DMS 273 (cell line): ENCODE data around the gene PROCR.
A peak's percentile ranks its signal among the peaks of the same experiment; 100 is the strongest.
"Not testable (repeated sequence)": the region's sequence is repeated elsewhere in the genome, so short reads cannot be mapped to it uniquely, and the experiment has no call there.

Source experiments
- DNase-seq: peaks from one replicate; lab custom pipeline; 2025; ENCODE audit not compliant: unreplicated experiment; lab: John Stamatoyannopoulos, UW

The PROCR gene

DNA sequence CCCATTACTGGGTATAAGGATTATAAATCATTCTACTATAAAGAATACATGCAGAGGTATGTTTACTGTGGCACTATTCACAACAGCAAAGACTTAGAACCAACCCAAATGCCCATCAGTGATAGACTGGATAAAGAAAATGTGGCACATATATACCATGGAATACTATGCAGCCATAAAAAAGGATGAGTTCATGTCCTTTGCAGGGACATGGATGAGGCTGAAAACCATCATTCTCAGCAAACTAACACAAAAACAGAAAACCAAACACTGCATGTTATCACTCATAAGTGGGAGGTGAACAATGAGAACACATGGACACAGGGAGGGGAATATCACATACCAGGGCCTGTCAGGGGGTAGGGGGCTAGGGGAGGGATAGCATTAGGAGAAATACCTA lies 7.3 kb upstream of the PROCR start:
- not testable (repeated sequence) for DNase-seq

DNA sequence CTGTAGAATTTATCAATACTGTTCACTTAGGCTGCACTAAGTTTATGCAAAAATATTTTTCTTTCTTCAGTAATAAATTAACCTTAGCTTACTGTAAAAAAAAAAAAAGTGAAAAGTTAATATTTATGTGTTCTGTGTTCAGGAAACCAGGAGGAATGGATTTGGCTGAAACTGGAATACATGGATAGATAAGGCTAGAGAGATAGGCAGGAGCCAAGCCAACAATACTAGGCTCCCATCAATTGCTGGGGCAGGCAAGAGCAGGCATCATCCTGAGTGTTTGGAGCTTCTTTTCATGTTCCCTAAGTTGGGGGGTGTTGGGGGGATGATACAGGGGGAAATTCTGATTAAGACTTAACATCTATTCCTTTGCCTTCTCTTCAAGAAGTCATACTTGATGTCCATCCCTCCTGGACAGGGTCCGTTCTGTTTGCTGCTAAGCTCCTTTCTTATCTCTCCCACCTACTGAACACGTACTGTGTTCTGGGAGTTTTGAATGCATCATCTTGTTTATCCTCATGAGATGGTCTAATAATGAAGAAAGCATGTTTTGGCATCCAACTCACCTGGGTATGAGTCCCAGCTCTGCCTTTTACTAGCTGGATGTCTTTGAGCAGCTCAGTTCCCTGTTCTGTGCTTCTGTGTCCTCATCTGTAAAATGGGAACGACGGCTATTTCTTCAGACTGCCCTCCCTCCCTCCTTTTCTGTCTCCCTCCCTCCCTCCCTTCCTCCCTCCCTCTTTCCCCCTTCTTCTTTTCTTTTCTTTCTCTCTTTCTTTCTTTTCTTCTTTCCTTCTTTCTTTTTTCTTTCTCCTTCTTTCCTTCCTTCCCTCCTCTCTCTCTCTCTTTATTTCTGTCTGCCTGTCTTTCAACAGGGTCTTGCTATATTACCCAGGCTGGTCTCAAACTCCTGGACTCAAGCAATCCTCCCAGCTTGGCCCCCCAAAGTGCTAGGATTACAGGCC lies 6.4 kb upstream of the PROCR start:
- no peak for DNase-seq

DNA sequence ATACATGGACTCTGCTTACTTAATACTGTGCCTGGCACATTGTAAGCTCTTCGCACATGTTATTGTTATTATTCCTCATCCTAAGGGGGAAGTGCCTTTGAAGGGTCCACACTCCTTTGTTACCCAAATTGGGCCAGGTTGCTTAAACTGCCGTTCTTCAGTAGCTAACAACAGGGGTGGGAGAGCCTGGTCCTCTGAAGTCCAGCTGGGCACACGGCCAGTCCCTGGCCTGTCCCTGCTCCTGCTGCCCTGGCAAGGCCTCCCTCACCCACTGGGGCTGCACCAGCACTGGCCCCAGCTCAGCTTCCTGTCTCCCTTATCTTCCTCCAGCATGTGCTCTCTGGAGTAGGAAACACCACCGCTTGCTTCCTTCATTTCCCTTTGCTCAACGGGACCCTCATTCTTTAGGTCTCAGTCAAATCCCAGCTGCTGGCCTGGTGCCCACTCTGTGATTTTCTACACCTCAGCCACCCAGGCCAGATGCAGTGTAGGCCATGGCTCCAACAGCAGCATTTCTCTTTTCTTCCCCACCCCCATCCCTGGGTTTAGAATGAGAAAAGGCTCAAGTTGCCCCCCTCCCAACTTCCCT lies 5.5 kb upstream of the PROCR start:
- peak; percentile 45 for DNase-seq

DNA sequence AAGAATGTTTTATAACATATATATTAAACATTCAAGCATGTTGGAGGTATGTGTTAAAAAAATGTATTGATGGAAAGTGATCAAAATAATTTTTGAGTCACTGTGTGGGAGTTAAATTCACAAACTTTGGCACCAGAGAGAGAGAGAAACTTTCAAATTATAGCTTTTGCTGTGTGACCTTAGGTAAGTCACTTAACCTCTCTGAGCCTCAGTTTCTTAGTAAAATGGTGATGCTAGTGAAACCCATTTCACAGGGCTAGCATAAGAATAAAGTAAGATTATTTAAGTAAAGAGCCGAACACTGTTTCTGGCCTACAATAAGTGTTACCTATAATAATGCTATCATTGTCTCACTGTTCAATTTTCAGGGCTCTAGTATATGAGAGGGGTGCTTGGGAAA lies 4.1 kb upstream of the PROCR start:
- DNase-seq: no peak

DNA sequence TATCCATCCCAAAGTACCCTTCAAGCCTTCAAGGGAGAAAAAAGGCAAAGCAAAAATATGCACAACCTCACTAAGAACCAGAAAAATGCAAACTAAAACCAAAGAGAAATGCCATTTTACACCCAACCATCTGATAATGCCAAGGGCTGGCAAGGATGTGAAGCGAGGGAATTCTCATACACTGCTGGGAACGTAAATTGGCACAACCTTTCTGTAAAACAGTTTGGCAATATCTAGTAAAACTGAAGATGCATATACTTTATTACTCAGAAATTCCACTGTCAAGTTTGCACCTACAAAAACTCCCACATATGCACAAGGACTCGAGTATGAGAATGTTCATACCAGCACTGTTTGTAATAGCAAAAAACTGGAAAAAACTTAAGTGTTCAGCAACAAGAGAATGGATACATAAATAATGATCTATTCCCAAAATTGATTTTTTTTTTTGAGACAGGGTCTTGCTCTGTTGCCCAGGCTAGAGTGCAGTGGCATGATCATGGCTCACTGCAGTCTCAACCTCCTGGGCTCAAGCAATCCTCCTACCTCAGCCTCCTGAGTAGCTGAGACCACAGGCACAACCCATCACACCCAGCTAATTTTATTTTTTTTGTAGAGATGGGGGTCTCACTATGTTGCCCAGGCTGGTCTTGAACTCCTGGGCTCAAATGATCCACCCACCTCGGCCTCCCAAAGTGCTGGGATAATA lies 3.0 kb upstream of the PROCR start:
- DNase-seq: not testable (repeated sequence)

DNA sequence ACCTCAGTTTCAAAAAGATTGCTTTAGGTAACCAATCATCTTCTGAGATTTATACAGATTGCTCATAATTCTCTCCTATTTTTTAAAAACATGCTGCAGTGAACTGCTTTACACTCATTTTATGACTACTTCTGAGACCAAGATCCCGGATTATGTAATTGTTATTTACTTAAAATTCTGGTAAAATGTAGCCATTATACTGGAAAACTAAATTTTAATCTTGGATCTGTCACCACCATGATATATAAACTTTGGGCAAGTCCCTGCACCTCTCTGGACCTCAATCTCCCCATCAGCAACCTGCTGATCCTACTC lies 477 bp upstream of the PROCR start:
- no peak for DNase-seq

DNA sequence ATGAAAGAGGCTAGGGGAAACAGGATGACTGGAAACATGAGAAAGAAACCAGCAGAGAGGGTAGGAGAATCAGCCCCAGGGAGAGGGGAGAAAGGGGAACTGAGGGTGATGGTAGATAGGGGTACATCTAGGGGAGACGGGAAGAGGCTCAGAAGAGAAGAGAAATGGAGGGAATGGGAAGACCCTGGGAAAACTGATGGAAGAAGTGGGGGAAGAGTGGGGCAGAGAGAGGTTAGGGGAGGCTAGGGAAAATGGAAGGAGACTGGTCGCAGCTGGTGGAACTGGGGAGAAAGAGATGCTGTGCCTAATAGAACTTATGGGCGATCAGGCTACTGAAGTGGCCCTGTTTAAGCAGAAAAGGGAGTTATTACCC lies 548 bp downstream of the PROCR start:
- DNase-seq: no peak

DNA sequence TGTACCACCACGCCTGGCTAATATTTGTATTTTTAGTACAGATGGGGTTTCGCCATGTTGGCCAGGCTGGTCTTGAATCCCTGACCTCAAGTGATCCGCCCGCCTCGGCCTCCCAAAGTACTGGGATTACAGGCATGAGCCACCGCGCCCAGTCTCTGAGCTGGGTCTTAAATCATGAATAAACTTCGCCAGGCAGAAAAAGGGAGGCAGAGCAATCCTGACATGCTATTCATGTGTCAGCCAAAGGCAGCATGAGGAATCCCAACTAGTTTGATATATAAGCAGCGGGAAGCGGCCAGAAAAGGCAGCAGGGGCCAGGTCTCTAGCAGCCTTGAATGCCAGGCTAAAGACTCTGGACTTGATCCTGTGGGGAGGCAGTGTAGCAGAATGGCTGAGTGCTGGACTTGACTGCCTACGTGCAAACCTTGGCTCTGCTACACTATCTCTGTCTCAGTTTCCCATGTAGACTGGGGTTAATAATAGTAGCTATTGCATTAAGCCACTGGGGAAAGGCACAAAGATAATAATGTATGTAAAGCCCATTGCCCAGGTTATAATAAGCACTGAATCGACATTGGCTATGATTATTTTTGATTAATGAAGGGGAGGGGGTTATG lies 1.8 kb downstream of the PROCR start:
- DNase-seq: no peak

DNA sequence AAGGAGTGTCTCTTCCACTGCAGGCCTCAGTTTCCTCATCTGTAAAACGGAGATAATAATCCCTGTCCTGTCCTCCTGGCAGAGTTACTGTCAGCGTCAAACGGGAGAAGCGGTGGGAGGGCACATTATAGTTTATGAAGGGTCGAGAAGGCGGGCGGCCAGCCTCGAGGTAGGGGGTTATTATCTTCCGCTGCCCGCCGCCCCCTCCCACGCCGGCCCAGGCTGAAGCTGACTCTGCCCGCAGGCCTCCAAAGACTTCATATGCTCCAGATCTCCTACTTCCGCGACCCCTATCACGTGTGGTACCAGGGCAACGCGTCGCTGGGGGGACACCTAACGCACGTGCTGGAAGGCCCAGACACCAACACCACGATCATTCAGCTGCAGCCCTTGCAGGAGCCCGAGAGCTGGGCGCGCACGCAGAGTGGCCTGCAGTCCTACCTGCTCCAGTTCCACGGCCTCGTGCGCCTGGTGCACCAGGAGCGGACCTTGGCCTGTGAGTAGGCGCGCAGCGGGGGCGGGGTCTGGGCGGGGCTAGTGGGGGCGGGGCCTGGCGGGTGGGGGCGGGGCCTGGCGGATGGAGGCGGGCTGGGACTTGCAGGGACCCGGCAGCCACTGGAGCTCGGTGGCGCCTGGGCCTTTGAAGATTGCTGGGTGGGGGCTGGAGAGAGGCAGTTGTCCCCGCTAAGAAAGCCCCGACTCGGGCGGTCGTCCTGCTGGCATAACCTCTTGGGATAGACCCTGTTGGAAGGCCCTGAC lies 2.8 kb downstream of the PROCR start:
- no peak for DNase-seq

DNA sequence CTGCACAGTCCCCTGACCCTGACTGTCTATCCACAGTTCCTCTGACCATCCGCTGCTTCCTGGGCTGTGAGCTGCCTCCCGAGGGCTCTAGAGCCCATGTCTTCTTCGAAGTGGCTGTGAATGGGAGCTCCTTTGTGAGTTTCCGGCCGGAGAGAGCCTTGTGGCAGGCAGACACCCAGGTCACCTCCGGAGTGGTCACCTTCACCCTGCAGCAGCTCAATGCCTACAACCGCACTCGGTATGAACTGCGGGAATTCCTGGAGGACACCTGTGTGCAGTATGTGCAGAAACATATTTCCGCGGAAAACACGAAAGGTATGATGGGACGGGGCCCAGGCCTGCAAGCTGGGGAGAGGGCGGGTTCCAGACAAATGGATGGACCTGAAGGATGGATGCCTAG lies 4.3 kb downstream of the PROCR start:
- no peak for DNase-seq

DNA sequence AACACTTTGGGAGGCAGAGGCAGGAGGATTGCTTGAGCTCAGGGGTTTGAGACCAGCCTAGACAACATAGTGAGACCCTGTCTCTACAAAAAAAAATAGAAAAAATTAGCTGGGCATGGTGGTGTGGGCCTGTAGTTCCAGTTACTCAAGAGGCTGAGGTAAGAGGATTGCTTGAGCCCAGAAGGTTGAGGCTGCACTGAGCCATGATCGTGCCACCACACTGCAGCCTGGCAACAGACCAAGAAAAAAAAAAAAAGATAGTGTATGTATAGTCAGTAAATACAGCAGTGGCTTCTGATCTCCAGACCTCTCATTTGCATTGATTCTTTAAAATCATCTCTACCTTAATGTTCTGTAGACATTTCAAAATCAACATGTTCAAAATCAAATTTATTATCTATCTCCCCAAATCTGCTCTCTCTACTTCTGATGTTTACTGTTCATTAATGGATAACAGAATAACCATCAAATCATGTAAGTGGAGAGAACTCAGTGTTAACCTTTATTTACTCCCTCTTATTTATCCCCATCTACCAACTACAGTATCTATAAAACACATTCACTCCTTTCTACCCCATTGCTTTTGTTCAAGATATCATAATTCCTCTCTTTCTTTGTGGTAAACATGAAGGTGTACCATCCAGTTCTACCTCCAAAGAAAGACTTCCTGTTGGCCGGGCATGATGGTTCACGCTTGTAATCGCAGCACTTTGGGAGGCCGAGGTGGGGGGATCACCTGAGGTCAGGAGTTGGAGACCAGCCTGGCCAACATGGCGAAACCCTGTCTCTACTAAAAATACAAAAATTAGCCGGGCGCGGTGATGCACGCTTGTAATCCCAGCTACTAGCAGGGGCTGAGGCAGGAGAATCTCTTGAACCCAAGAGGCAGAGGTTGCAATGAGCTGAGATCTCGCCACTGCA lies 7.7 kb downstream of the PROCR start:
- no peak for DNase-seq

DNA sequence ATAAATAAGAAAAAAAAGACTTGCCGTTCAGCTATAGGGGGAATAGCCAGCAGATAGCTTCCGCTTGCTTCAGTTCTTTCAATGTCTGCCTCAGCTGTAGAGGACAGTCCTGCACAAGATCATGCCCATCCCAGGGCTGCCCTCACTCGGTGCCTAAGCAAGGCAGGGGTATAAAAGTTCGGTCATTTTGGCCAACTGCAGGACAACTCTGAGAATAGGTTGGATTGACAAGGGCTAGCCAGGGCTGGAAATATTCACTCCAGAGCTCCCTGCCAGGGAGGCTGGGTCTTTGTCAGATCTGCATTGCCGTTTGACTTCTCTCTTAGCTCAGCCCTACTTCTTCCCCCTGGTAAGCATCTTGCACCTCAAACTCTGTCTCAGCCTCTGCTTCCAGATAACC lies 8.4 kb downstream of the PROCR start:
- no peak for DNase-seq

DNA sequence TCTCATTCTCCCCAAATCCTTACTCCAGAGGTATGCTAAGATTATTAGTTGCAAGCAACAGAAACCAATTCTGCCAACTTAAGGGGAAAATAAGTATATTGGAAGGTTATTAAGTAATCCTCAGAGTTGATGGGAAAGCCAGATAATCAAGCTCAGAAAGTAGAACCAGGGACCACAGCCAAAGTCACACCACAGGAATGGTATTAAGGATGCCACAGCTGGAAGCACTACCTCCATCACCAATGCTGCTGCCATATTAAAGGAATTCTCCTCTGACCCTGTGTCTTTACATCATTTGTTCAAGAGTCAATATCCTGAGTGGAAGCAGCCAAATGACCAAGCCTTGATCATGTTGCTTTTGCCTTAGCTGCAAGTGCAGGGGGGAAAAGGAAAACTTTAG lies 9.9 kb downstream of the PROCR start:
- no peak for DNase-seq

DNA sequence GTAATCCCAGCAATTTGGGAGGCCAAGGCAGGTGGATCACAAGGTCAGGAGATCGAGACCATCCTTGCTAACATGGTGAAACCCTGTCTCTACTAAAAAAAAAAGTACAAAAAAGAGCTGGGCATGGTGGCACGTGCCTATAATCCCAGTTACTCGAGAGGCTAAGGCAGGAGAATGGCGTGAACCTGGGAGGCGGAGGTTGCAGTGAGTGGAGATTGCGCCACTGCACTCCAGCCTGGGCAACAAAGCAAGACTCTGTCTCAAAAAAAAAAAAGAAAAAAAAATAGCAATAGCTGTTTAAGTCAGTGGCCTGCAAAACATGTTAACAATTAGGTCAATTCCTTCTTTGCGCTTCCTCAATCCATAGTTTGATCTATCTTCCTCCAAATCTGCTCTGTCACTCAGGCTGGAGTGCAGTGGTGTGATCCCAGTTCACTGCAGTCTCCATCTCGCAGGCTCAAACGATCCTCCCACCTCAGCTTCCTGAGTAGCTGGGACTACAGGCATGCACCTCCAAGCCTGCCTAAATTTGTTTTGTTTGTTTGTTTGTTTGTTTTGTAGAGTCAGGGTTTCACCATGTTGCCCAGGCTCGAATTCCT lies 14.9 kb downstream of the PROCR start:
- DNase-seq: not testable (repeated sequence)

DNA sequence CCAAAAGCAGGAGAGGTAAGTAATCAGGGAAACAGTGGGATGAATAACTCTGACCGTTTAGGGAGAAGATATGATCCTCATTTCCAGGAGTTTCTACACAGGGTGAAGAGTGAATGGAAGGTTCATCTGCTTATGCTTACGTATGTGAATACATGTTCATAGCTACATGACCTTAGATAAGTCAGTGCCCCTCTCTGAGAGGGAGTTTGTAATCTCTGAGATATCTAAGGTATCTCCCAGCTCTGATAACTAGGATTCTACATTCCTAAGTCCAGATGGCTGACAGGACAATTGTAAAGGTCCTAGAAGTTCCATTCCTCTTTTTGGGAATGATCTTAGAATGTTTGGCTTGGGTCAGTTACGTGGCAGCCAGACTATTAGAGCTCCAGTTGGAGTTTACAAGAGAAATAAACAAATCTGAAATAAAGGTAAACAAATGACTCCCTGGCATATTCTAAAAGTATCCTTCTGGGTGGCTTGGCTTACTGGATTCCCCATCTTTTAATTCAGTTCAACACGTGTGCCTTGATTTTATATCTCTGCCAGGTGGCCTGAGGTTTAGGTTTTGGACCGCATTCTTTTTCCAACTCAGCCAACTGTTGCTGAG lies 15.8 kb downstream of the PROCR start:
- DNase-seq: peak; percentile 38

DNA sequence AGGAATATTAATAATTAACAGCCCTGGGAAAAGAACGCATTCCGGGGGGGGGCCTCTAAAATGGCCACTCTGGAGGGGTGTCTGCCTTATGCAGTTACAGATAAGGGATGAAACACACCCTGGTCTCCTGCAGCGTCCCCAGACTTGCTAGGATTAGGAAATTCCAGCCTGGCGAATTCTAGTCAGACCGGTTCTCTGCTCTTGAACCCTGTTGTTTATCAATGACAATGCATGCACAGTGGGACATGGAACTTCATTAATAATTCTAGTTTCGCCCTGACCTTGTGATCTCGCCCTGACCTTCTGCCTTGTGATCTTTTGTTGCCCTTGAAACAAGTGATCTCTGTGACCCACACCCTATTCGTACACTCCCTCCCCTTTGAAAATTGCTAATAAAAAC lies 17.4 kb downstream of the PROCR start:
- not testable (repeated sequence) for DNase-seq

DNA sequence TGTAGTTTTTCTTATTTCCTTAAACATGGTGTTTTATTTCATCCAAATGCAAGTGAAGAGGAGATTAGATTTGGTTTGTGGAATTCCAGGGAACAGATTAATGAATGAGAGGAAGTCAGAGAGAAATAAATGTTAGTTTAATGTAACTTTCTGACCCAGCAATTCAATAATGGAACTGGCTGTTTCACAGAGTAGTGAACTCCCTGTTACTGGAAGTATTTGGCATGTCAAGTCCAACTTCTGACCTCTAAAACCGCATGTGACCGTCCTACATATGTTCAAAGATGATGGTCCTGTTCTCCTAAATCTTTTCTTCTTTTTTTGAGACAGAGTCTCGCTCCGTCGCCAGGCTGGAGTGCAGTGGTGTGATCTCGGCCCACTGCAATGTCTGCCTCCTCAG lies 18.7 kb downstream of the PROCR start:
- DNase-seq: no peak

DNA sequence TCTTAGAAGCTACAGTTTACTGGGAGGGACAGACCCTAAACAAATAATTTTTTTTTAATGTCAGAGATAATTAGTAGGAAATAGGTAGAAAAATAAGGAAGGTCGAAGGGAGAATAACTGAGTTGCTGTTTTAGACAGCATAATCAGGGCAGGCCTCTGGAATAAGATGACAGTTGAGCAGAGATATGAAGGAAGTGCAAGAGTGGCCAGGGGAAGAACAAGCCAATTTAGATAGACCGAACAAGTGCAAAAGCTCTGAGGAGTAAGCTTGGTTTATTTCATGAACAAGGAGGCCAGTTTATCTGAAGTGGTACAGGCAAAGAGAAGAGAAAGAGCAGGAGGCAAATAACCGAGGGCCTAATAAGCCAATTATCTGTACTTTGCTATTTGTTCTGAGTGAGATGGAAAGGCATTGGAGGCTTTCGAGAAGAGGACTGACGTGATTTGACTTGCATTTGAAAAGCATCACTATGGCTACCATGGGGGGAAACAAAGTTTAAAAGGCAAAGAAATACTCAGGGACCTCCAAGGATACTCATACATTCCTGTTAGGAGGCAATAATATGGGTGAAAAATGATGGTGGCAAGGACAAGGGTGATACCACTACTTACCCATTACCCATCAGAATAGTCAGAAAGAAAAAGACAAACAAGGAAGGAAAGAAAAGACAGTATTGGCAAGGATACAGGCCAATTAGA lies 19.7 kb downstream of the PROCR start:
- peak; percentile 45 for DNase-seq
